Measurements from ENCODE around the gene TRPM2.

GRCh38 chr21:44405091-44405947 lies 51.9 kb downstream of the TRPM2 start:
- no peak for TF ChIP-seq CTCF (IDR thresholded peaks at IDR 0.05)
- no peak for TF ChIP-seq ZFX (IDR thresholded peaks at IDR 0.05; ENCODE audit: borderline replicate concordance)
